K562 (cell line): ENCODE measurements around the gene LRMDA. TPM values are rescaled to one million over a fixed set of nuclear protein-coding genes. Genes with fewer than 3 reads are reported as not detected.

Experiments
- ATAC-seq: fragments of 200-7000 bp; cut with Tn5 transposase; 3 replicates; pipeline ENCODE4 v1.9.1; 2020; ENCODE audit warnings: moderate library complexity
- BruUV-seq: library from RNA; stranded (reverse); fragments of 400-500 nt; replicated peaks from 2 replicates; lab custom pipeline; 2021; lab: Mats Ljungman, UMichigan
- CTCF ChIA-PET: fragments of 300-600 bp; formaldehyde crosslinking; extraction: SDS; loops from one replicate; lab custom pipeline; 2021; ENCODE audit warnings: low intra/inter-chr PET ratio; lab: Yijun Ruan, JAX
- POLR2A ChIA-PET: fragments of 300-600, 350-650 bp; sonication (Branson Sonifier 250); formaldehyde crosslinking; extraction: SDS; loops from one replicate; lab custom pipeline; 2021; ENCODE audit warnings: antibody characterized with exemption, inconsistent platforms; lab: Yijun Ruan, JAX
- DNase-seq, 4 experiments: peaks; one replicate each; pipeline versions ENCODE4 v3.0.0 to v3.0.0-alpha.2; 2011 to 2018; ENCODE audit warnings: low spot score in 3 of 4, mixed read lengths in 3 of 4; ENCODE audit errors: extremely low read depth in 1 of 4
- FAIRE-seq: peaks from 2 replicates; lab custom pipeline; 2011; peaks lifted over from hg19 to GRCh38; lab: Jason Lieb, UNC
- H2AFZ ChIP-seq: 2 replicates; pipeline ENCODE4 v1.6.0; 2011; ENCODE audit warnings: low read depth, low read length, control low read depth, inconsistent platforms
- H3K27ac ChIP-seq: fragments of 200-600 bp; 3 replicates; pipeline ENCODE4 v1.8.0; 2011; ENCODE audit warnings: low read depth, mild to moderate bottlenecking, control low read depth, inconsistent platforms, low read length, moderate library complexity, mixed read lengths; ENCODE audit errors: extremely low read depth
- H3K27me3 ChIP-seq, 2 experiments: fragments of 300-600 bp in 1 of 2; 2 replicates in 1 of 2; 3 replicates in 1 of 2; pipeline versions ENCODE4 v1.6.0 to v1.8.0; 2011; ENCODE audit warnings: inconsistent platforms in 2 of 2, low read length in 2 of 2, mild to moderate bottlenecking in 1 of 2, mixed read lengths in 1 of 2, moderate library complexity in 1 of 2; ENCODE audit not compliant: control insufficient read depth in 2 of 2, insufficient read depth in 2 of 2
- H3K36me3 ChIP-seq: fragments of 300-600 bp; 3 replicates; pipeline ENCODE4 v1.8.0; 2011; ENCODE audit warnings: mild to moderate bottlenecking, low read length, inconsistent platforms; ENCODE audit not compliant: control insufficient read depth, insufficient read depth
- H3K4me1 ChIP-seq, 2 experiments: fragments of 200-600 bp in 1 of 2; replicated peaks in 1 of 2; 2 replicates in 1 of 2; 3 replicates in 1 of 2; pipeline versions ENCODE4 v1.5.1 to v1.8.0; 2011; ENCODE audit warnings: inconsistent platforms in 2 of 2, low read length in 2 of 2, mild to moderate bottlenecking in 1 of 2, mixed read lengths in 1 of 2, moderate library complexity in 1 of 2; ENCODE audit not compliant: control insufficient read depth in 2 of 2, insufficient read depth in 2 of 2
- H3K4me2 ChIP-seq: 2 replicates; pipeline ENCODE4 v1.6.1; 2011; ENCODE audit warnings: low read length, control low read depth, inconsistent platforms, mixed read lengths; ENCODE audit not compliant: insufficient read depth
- H3K4me3 ChIP-seq: fragments of 200-600 bp; sonication (generic), shearing (Covaris generic); 2 replicates; pipeline ENCODE4 v1.5.1; 2016; ENCODE audit warnings: control low read depth, inconsistent platforms
- H3K79me2 ChIP-seq: fragments of 200-600 bp; 3 replicates; pipeline ENCODE4 v1.8.0; 2011; ENCODE audit warnings: low read length, inconsistent platforms; ENCODE audit not compliant: control insufficient read depth, insufficient read depth
- H3K9ac ChIP-seq, 2 experiments: 2 replicates each; pipeline versions ENCODE4 v1.6.0 to v1.6.1; 2011; ENCODE audit warnings: low read depth in 2 of 2, low read length in 2 of 2, control low read depth in 1 of 2, inconsistent platforms in 1 of 2, mild to moderate bottlenecking in 1 of 2, mixed read lengths in 1 of 2; ENCODE audit not compliant: insufficient read depth in 1 of 2
- H3K9me1 ChIP-seq: one replicate; pipeline ENCODE4 v1.6.0; 2011; ENCODE audit warnings: inconsistent platforms, mild to moderate bottlenecking, low read length, moderate library complexity; ENCODE audit not compliant: control insufficient read depth, insufficient read depth
- H3K9me3 ChIP-seq: replicated peaks from 2 replicates; pipeline ENCODE4 v1.5.1; 2011; ENCODE audit warnings: low read depth, low read length, inconsistent platforms; ENCODE audit not compliant: control insufficient read depth, insufficient read depth
- H4K20me1 ChIP-seq: replicated peaks from 2 replicates; pipeline ENCODE4 v1.6.1; 2011; ENCODE audit warnings: low read length, inconsistent platforms, mixed read lengths; ENCODE audit not compliant: control insufficient read depth, insufficient read depth
- ARNT ChIP-seq, 2 experiments: fragments of 450-650 bp; IDR thresholded peaks; 2 replicates each; pipeline ENCODE4 v1.6.1; 2016; ENCODE audit warnings: mild to moderate bottlenecking in 1 of 2
- CBFA2T3 ChIP-seq: fragments of 450-650 bp; IDR thresholded peaks from 2 replicates; pipeline ENCODE4 v1.6.1; 2017
- DPF2 ChIP-seq: fragments of 450-650 bp; IDR thresholded peaks from 2 replicates; pipeline ENCODE4 v1.6.1; 2016
- HNRNPK ChIP-seq: fragments of 200-400 bp; formaldehyde crosslinking; IDR thresholded peaks from one replicate; pipeline ENCODE4 v1.6.1; 2018; ENCODE audit warnings: mild to moderate bottlenecking, low read depth, low read length; ENCODE audit not compliant: poor library complexity, severe bottlenecking
- KHSRP ChIP-seq: fragments of 450-650 bp; IDR thresholded peaks from 2 replicates; pipeline ENCODE4 v1.6.1; 2017
- NUFIP1 ChIP-seq: fragments of 450-650 bp; IDR thresholded peaks from 2 replicates; pipeline ENCODE4 v1.6.1; 2018; ENCODE audit not compliant: partially characterized antibody
- RBM14 ChIP-seq: fragments of 200-400 bp; formaldehyde crosslinking; IDR thresholded peaks from 2 replicates; pipeline ENCODE4 v1.6.1; 2018; ENCODE audit warnings: low read depth, mild to moderate bottlenecking, low read length, moderate library complexity, borderline replicate concordance; ENCODE audit not compliant: insufficient read depth
- RFX7 ChIP-seq: fragments of 250-450 bp; sonication (Bioruptor Pico); IDR thresholded peaks from 2 replicates; pipeline ENCODE4 v1.5.1; 2021; ENCODE audit warnings: mild to moderate bottlenecking
- SPI1 ChIP-seq: IDR thresholded peaks from 2 replicates; pipeline ENCODE4 v1.6.1; 2011; ENCODE audit warnings: low read depth, low read length, control low read depth, borderline replicate concordance
- ZNF431 ChIP-seq: sonication (generic); formaldehyde crosslinking; IDR thresholded peaks from 2 replicates; pipeline ENCODE4 v1.8.0; 2022; ENCODE audit warnings: mild to moderate bottlenecking, missing genetic modification reagents
- WGBS: fragments of 100-300 bp; shearing (Covaris generic); methylation state at CpG from one replicate; pipeline ENCODE4 v1.1.6; 2016; ENCODE audit warnings: low coverage, mixed read lengths; ENCODE audit not compliant: insufficient coverage; ENCODE audit errors: missing lambda C conversion rate; 5-methylcytosine and 5-hydroxymethylcytosine counted together
- in situ Hi-C: fragments of 300-500 bp; cut with MboI; formaldehyde crosslinking; loops from 4 replicates; pipeline ENCODE4 v1.15.0; 2018; ENCODE audit warnings: inconsistent platforms, mixed read lengths
- intact Hi-C: fragments of 100-400 bp; cut with micrococcal nuclease; formaldehyde crosslinking; loops from 2 replicates; pipeline ENCODE4 v1.14.2; 2022
- polyA plus RNA-seq, 8 experiments: library from polyadenylated mRNA; depleted of rRNA in 4 of 8; stranded (reverse) in 5 of 8; unstranded in 3 of 8; fragments of >200 nt; fragmentation: Nextera tagmentation in 2 of 8; fragmentation: Illumina TruSeq in 1 of 8; extraction: Ambion mirVana in 2 of 8; extraction: Trizol in 1 of 8; gene quantifications; 2 replicates each; pipeline versions ENCODE4 v1.2.1 to v1.2.3, GENCODE V29; 2011 to 2014; ENCODE audit warnings: inconsistent platforms in 1 of 8, missing spikeins in 1 of 8
- total RNA-seq, 7 experiments: library from RNA; depleted of rRNA in 6 of 7; stranded (reverse); fragments of >200 nt in 6 of 7; fragmentation: Illumina TruSeq in 2 of 7; extraction: Trizol in 2 of 7; gene quantifications; 2 replicates each; pipeline versions ENCODE4 v1.2.1 to v1.2.3, GENCODE V29; 2011 to 2021; ENCODE audit warnings: low replicate concordance in 1 of 7
- TF ChIP-seq, protein P1 (sequence below): fragments of 450-650 bp; formaldehyde crosslinking; IDR thresholded peaks from 2 replicates; pipeline ENCODE4 v1.4.0; 2020; ENCODE audit warnings: mild to moderate bottlenecking, moderate library complexity
- TF ChIP-seq, protein P2 (sequence below): fragments of 250-450 bp; sonication (Bioruptor Pico); IDR thresholded peaks from 2 replicates; pipeline ENCODE4 v1.8.0; 2021; ENCODE audit warnings: mild to moderate bottlenecking, moderate library complexity

LRMDA gene
- total and polyA plus RNA-seq, 9 of the 15 experiments (the other 6 are each of a cell fraction or from before 2014, with no cell fraction given) = 0.25 TPM; not detected in 8

DNA sequence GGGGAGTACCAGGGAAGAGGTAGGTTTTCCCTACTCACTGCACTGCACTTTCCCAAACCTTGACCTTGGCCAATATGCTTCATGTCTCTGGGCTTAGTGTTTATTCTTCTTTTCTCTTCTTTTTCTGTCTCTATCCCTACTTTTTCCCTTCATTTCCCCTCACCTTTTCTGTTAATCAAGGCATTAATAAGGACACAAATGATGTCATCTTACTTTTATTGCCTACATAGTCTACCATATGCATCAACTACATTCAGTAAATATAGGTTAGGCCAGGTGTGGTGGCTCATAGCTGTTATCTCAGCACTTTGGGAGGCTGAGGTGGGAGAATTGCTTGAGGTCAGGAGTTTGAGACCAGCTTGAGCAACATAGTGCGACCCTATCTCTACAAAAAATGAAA, 16.9 kb upstream of the LRMDA start:
- H3K4me1 ChIP-seq = peaks cover 0 to 3% of the 10 kb centered on the region in 2 experiments; a peak in 1 of 5 replicates
- peaks cover 9 to 27% of the 10 kb centered on the region in 2 experiments; a peak in 4 of 5 replicates for H3K27me3 ChIP-seq
- intact Hi-C loops = no loop called here
- CTCF ChIA-PET = no interaction called here
- no peak for ATAC-seq
- DNase-seq = no peak
- in situ Hi-C loops = no loop called here
- H3K79me2 ChIP-seq = no peaks in the 10 kb centered on the region
- WGBS = 0% methylated on average over 1 of the region's 1 CpG
- H3K4me3 ChIP-seq = no peak overlapping the region
- no peaks in the 10 kb centered on the region for H4K20me1 ChIP-seq
- no peaks in the 10 kb centered on the region for H3K9me1 ChIP-seq
- no peaks in the 10 kb centered on the region for H3K9me3 ChIP-seq
- H3K27ac ChIP-seq = no peak overlapping the region
- TF ChIP-seq ARNT (IDR thresholded peaks at IDR 0.05) (no peak), DPF2 (no peak), ZNF431 (CRISPR knock-in tag) (no peak), CBFA2T3 (no peak), RFX7 (no peak), RBM14 (no peak), NUFIP1 (no peak), KHSRP (no peak), HNRNPK (no peak), SPI1 (no peak)
- TF ChIP-seq, protein P1, sequence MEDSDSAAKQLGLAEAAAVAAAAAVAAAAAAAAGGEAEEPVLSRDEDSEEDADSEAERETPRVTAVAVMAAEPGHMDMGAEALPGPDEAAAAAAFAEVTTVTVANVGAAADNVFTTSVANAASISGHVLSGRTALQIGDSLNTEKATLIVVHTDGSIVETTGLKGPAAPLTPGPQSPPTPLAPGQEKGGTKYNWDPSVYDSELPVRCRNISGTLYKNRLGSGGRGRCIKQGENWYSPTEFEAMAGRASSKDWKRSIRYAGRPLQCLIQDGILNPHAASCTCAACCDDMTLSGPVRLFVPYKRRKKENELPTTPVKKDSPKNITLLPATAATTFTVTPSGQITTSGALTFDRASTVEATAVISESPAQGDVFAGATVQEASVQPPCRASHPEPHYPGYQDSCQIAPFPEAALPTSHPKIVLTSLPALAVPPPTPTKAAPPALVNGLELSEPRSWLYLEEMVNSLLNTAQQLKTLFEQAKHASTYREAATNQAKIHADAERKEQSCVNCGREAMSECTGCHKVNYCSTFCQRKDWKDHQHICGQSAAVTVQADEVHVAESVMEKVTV (CRISPR knock-in tag) = no peak
- TF ChIP-seq, protein P2, sequence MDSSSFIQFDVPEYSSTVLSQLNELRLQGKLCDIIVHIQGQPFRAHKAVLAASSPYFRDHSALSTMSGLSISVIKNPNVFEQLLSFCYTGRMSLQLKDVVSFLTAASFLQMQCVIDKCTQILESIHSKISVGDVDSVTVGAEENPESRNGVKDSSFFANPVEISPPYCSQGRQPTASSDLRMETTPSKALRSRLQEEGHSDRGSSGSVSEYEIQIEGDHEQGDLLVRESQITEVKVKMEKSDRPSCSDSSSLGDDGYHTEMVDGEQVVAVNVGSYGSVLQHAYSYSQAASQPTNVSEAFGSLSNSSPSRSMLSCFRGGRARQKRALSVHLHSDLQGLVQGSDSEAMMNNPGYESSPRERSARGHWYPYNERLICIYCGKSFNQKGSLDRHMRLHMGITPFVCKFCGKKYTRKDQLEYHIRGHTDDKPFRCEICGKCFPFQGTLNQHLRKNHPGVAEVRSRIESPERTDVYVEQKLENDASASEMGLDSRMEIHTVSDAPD (CRISPR knock-in tag) = no peak
- TF ChIP-seq, all 486 proteins: peak for 0
- Histone ChIP-seq H3K4me2 (no peak overlapping the region), H3K36me3 (no peaks in the 10 kb centered on the region), H3K9ac (no peak overlapping the region), H2AFZ (no peak overlapping the region)
- no peak for FAIRE-seq
- POLR2A ChIA-PET = interaction anchor here (0.6 kb wide), 1 partner anchor 1160 kb away, joined by 3 read pairs; no protein-coding TSS in a partner anchor
- no TSS peak for BruUV-seq
